ENCODE results near the gene CEP170B.

- no peak for TF ChIP-seq MAZ (IDR thresholded peaks at IDR 0.05; ENCODE audit: borderline replicate concordance, low read depth, low read length)
- no peak for TF ChIP-seq MAZ (CRISPR knock-in tag; IDR thresholded peaks at IDR 0.05; ENCODE audit: low read depth)
- no peak for TF ChIP-seq ZC3H4 (CRISPR knock-in tag; IDR thresholded peaks at IDR 0.05; ENCODE audit: borderline replicate concordance)
- no peak for TF ChIP-seq EZH2 (conservative IDR thresholded peaks at IDR 0.05; ENCODE audit: low read depth, low read length)
- no peak for TF ChIP-seq ZFX (CRISPR knock-in tag; IDR thresholded peaks at IDR 0.05; ENCODE audit: low read depth)
Observed at GRCh38 chr14:104931304-104931770, 66.3 kb downstream of the CEP170B start.
